ENCODE measurements around the gene HAAO. TPM values are rescaled to one million over a fixed set of nuclear protein-coding genes. Genes with fewer than 3 reads are reported as not detected.

The HAAO gene
- total RNA-seq, 1 donor = 21.5 TPM

- no peak for DNase-seq (ENCODE audit: low read depth in 2 of 3, low spot score in 2 of 3)
These were observed 23.3 kb upstream of the HAAO start for GRCh38 chr2:42815726-42816125.

- no peak for DNase-seq (ENCODE audit: low read depth in 2 of 3, low spot score in 2 of 3)
These were observed 21.4 kb upstream of the HAAO start for GRCh38 chr2:42813763-42814162.

GRCh38 chr2:42812899-42813479, 20.6 kb upstream of the HAAO start:
- peak in 1 of 3 donors; percentile 49 for DNase-seq (ENCODE audit: low read depth in 2 of 3, low spot score in 2 of 3)

GRCh38 chr2:42810971-42811811, 18.8 kb upstream of the HAAO start:
- peak in 2 of 3 donors; percentile 54 to 60 for DNase-seq (ENCODE audit: low read depth in 2 of 3, low spot score in 2 of 3)

DNA sequence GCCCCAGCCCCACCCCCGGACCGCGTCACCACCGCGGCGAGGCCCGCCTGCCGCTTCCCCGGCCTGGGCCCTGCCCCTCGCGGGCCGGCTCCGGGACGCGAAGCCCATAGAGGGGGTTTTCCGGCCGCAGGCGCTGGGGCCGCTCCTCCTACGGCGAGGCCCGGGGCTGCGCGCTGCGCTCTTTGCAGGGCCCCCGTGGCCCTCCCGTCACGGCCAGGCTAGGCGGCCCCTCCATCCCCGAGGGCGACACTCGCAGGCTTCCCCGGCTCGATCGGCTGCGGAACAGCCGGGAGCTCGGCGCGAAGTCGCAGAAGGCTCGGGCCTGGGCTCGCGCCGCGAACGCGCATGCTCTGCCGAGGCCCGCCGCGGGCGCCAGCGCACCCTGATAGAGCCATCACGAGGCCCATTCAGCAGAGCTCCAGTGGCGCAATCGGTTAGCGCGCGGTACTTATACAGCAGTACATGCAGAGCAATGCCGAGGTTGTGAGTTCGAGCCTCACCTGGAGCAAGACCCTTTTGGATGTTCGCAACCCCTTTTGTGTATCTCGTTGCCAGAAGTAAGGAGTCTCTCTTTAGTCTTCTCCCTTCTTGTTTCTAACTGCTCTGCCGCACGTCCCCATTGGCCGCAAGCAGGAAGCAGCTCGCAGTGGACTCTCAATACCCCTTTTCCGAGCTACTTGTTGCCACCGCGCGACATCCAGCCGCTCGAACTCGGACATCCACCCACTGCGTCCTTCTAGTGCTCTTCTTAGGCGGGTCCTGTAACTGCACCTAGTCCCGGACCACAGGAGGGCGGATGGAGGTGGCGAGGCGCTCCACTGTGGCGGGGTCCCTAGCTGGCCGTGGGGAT, 18.0 kb upstream of the HAAO start:
- peak; percentile 92 to 99 (median 95) for DNase-seq (ENCODE audit: low read depth in 2 of 3, low spot score in 2 of 3)

GRCh38 chr2:42809819-42810120, 17.4 kb upstream of the HAAO start:
- DNase-seq (ENCODE audit: low read depth in 2 of 3, low spot score in 2 of 3) = peak in 2 of 3 donors; percentile 80 to 86

DNA sequence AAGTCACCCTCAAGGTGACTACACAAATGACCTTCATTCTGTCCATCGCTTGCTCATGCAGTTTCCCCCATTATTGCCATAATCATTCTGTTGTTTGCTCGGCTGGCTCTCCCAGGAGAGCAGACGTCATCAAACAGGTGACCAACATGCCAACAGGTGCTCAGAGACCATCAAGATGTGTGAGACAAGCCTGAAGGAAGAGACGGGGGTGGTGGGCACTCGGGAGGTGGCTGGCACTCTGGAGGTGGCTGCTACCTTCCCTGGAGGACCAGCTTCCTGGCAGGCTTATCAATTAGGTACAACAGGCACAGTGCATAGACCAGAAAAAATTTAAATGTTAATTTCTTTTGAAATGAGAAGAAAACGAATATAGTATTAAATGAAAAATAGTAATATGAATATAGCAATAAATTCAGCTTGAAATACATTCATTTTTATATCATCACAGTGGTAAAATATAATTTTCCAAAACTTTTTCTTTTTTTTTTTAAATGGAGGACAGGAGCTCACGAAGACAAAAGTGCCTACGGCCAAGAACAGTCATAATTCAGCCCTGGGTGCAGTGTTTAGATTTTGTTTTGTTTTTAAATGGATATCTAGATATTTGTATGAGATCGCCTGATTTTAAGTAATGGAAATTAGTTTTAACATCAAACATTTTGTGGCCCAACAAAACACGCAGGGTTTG, 16.9 kb upstream of the HAAO start:
- DNase-seq (ENCODE audit: low read depth in 2 of 3, low spot score in 2 of 3) = peak in 1 of 3 donors; percentile 4

DNA sequence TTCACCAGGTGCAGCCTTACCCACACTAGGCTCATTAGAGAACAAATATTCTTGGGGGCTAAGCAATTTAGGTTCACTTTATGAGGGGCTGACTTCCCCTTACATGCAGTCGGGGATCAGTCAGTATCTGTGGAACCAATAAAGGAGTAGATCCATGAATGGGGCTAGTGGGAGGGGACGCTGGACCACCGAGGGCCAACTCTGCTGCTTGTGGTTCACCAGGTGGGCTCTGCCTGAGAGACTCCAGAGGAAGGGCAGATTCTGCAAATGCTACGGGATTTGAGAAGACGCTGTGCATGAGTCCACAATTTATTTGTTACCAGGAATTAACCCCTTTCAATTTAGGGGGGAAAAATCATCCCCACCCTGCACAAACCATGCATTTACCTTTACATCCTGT, 15.9 kb upstream of the HAAO start:
- no peak for DNase-seq (ENCODE audit: low read depth in 2 of 3, low spot score in 2 of 3)

DNA sequence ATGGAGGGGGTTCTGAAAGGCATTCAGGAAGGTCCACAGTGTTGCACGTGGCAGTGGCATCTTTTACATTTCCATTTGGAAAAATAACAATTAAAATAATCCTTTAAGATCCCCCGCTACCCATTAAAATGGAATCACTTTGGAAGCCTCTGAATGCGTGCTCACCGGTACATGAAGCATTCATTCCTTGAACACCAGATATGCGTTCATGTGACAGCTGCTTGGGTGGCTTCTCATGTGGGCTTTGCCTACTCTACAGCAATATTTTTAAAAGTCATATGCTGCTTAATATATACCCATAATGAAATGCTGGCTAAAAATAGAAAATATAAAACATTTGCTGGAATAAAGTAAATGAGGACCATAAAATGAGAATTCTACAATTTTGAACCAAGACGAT, 14.4 kb upstream of the HAAO start:
- no peak for DNase-seq (ENCODE audit: low read depth in 2 of 3, low spot score in 2 of 3)

DNA sequence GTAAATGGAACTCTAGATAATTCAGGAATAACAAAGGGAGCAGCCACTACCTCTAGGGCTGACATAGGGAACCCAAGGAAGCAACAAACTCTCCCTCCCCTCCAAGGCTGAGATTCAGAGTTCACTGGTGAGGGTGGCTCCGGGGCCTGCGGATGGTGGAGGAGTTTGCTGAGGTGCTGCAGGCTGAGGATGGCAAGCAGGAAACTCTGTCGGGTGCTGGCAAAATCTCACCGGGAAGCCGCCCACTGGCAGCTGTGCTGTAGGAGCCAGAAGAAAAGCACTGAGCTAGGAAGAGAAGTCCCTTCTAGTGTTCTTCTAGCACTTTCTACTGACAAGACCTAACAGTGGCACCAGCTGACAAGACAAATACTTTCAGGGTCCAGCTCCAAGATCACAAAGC, 12.5 kb upstream of the HAAO start:
- no peak for DNase-seq (ENCODE audit: low read depth in 2 of 3, low spot score in 2 of 3)

GRCh38 chr2:42804338-42804737, 12.0 kb upstream of the HAAO start:
- peak in 1 of 3 donors; percentile 19 for DNase-seq (ENCODE audit: low read depth in 2 of 3, low spot score in 2 of 3)

DNA sequence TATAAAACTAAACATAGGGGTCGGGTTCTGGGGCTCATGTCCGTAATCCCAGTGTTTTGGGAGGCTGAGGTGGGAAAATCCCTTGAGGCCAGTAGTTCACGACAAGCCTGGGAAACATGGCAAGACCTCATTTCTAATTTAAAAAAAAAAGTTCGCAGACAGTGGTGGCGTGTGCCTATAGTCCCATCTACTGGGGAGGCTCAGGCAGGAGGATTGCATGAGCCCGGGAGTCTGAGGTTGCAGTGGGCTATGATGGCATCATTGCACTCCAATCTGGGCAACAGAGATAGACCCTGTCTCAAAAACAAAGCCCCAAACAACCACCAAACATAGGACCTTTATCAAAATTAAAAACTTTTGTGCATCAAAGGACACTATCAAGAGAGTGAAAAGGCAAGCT, 9.8 kb upstream of the HAAO start:
- DNase-seq (ENCODE audit: low read depth in 2 of 3, low spot score in 2 of 3) = no peak

DNA sequence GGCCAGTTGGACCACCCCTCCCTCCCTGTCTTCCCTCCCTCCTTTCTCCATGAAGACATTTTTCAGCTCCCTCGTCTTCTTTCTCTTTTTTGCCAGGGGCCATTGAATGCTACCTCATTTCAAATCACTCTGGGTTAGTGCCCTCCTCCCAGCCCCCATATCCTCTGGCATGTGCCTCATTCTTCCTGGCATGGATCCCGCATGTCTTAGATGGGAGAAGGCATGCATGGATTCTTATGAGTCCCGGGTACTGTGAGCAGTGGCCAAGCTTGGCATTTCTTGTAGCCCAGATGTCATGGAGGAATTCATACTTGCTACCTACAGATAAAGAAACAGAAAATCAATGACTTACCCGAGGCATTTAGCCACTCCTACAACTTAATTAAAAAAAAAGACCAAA, 9.0 kb upstream of the HAAO start:
- no peak for DNase-seq (ENCODE audit: low read depth in 2 of 3, low spot score in 2 of 3)

GRCh38 chr2:42800981-42801380, 8.6 kb upstream of the HAAO start:
- DNase-seq (ENCODE audit: low read depth in 2 of 3, low spot score in 2 of 3) = no peak

GRCh38 chr2:42800461-42800962, 8.1 kb upstream of the HAAO start:
- no peak for DNase-seq (ENCODE audit: low read depth in 2 of 3, low spot score in 2 of 3)

GRCh38 chr2:42799881-42800280, 7.5 kb upstream of the HAAO start:
- DNase-seq (ENCODE audit: low read depth in 2 of 3, low spot score in 2 of 3) = no peak

GRCh38 chr2:42797281-42797680, 4.9 kb upstream of the HAAO start:
- DNase-seq (ENCODE audit: low read depth in 2 of 3, low spot score in 2 of 3) = no peak

DNA sequence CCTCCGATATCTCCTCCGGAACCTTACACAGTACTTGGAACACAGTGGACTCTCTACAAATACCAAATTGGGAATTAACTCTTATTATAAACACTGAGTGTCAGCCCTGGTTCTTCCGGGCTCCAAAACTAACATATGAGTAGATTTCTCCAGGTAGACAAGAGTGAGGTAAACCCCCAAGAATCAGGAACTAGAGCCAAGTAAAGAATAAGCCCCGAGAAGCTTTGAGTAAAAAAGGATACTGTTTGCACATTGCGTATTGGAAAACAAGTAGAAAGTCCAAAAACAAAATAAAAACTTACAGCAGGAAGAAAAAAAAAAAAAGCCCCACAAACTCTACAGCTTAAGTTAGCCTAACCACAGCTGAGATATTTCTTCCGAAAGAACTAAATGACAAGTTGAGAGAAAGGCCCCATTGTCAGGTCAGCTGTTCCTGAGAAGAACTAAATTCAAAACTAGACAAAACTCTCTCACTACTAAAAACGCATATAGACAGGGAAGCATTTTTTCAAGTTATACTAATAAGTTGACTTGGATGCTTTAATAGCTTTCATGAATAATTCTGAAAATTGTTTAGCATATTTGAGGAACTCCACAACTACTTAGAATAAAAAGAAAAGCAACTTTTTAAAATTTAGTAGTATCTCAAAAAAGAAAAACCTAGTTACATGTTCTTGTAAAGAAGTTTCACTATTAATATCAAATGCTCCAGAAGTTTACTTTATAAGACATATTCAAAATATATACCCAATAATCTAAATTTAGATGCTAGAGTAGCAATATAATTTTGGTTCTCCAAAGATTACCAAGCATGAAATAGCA, 4.3 kb upstream of the HAAO start:
- DNase-seq (ENCODE audit: low read depth in 2 of 3, low spot score in 2 of 3) = no peak

DNA sequence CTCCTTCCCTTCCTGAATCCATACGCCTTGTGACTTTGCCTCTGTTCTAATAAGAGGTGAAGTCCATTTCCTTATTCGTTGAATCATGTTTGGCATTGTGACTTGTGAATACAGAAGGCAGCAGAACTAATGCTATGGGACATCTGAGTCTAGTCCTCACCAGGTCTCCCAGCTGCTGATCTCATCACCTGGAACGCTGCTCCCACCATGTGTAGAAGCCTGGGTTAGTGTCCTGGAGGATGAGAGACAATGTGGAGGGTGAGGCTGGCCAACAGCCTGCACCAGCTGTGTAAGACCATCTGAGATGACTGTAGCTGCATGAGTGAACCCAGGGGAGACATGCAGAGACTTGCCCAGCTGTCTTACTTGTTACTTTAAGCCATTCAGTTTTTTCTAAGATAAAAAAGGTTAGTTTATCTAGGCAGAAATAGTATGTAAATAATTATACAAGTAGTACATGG, 3.5 kb upstream of the HAAO start:
- no peak for DNase-seq (ENCODE audit: low read depth in 2 of 3, low spot score in 2 of 3)

- no peak for DNase-seq (ENCODE audit: low read depth in 2 of 3, low spot score in 2 of 3)
These were observed 2.9 kb upstream of the HAAO start for GRCh38 chr2:42795275-42795674.

Measured in hematopoietic multipotent progenitor cell (in vitro differentiated cells).